Stimulated activated CD8-positive, alpha-beta memory T cell treated with anti-CD3 and anti-CD28 coated beads, Interleukin-15, amount 100 ng/mL, for 1 hour (primary cell): ENCODE data around the gene TSPAN3.
A peak's percentile ranks its signal among the peaks of the same experiment; 100 is the strongest.

Source experiments
- DNase-seq: peaks from one replicate; pipeline ENCODE4 v3.0.0-alpha.2; 2020; ENCODE audit warnings: low read depth

TSPAN3 gene

GRCh38 chr15:77084436-77084835, 13.5 kb upstream of the TSPAN3 start:
- DNase-seq: no peak

- DNase-seq: peak; percentile 20
Measured at GRCh38 chr15:77083381-77084160, 12.7 kb upstream of the TSPAN3 start.

- no peak for DNase-seq
Measured at GRCh38 chr15:77081971-77082370, 11.1 kb upstream of the TSPAN3 start.

GRCh38 chr15:77076323-77076915, 5.5 kb upstream of the TSPAN3 start:
- no peak for DNase-seq

GRCh38 chr15:77075528-77075927, 4.6 kb upstream of the TSPAN3 start:
- no peak for DNase-seq

- no peak for DNase-seq
Measured at GRCh38 chr15:77074350-77074749, 3.4 kb upstream of the TSPAN3 start.

GRCh38 chr15:77071305-77072223, 655 bp upstream of the TSPAN3 start:
- no peak for DNase-seq

GRCh38 chr15:77070180-77070494, 772 bp downstream of the TSPAN3 start:
- DNase-seq: no peak

GRCh38 chr15:77069521-77070121, 1.3 kb downstream of the TSPAN3 start:
- DNase-seq: no peak

GRCh38 chr15:77068633-77069032, 2.3 kb downstream of the TSPAN3 start:
- no peak for DNase-seq

GRCh38 chr15:77067691-77068367, 3.1 kb downstream of the TSPAN3 start:
- no peak for DNase-seq

GRCh38 chr15:77066971-77067690, 3.8 kb downstream of the TSPAN3 start:
- DNase-seq: no peak

- no peak for DNase-seq
Measured at GRCh38 chr15:77064539-77065308, 6.2 kb downstream of the TSPAN3 start.

GRCh38 chr15:77064063-77064462, 6.8 kb downstream of the TSPAN3 start:
- no peak for DNase-seq

- DNase-seq: no peak
Measured at GRCh38 chr15:77063249-77063648, 7.7 kb downstream of the TSPAN3 start.

- no peak for DNase-seq
Measured at GRCh38 chr15:77060546-77060945, 10.4 kb downstream of the TSPAN3 start.

- DNase-seq: no peak
Measured at GRCh38 chr15:77059786-77060361, 11.0 kb downstream of the TSPAN3 start.

- no peak for DNase-seq
Measured at GRCh38 chr15:77058468-77058867, 12.4 kb downstream of the TSPAN3 start.

GRCh38 chr15:77057685-77058084, 13.2 kb downstream of the TSPAN3 start:
- DNase-seq: no peak

- DNase-seq: no peak
Measured at GRCh38 chr15:77057072-77057471, 13.8 kb downstream of the TSPAN3 start.
